ENCODE data around the gene TMEM201.

Gene TMEM201

GRCh38 chr1:9626201-9626608, 37.5 kb downstream of the TMEM201 start:
- no peak for DNase-seq

- DNase-seq: no peak
Observed at GRCh38 chr1:9628541-9629444, 40.1 kb downstream of the TMEM201 start.

GRCh38 chr1:9629445-9630201, 40.9 kb downstream of the TMEM201 start:
- no peak for DNase-seq

- no peak for DNase-seq
Observed at GRCh38 chr1:9630331-9631111, 41.8 kb downstream of the TMEM201 start.

GRCh38 chr1:9631613-9632012, 42.9 kb downstream of the TMEM201 start:
- DNase-seq: no peak

GRCh38 chr1:9633493-9633892, 44.8 kb downstream of the TMEM201 start:
- DNase-seq: no peak

- no peak for DNase-seq
Observed at GRCh38 chr1:9634582-9634981, 45.9 kb downstream of the TMEM201 start.

- DNase-seq: no peak
Observed at GRCh38 chr1:9639227-9639626, 50.5 kb downstream of the TMEM201 start.

GRCh38 chr1:9643351-9644256, 54.9 kb downstream of the TMEM201 start:
- no peak for DNase-seq

GRCh38 chr1:9646037-9646436, 57.3 kb downstream of the TMEM201 start:
- DNase-seq: no peak

GRCh38 chr1:9648171-9648570, 59.5 kb downstream of the TMEM201 start:
- no peak for DNase-seq

- DNase-seq: no peak
Observed at GRCh38 chr1:9649769-9650168, 61.1 kb downstream of the TMEM201 start.

GRCh38 chr1:9651220-9651564, 62.5 kb downstream of the TMEM201 start:
- DNase-seq: no peak

- DNase-seq: peak; percentile 78
Observed at GRCh38 chr1:9651565-9652378, 63.1 kb downstream of the TMEM201 start, which contains the start of gene PIK3CD. TSS of gene PIK3CD (plus strand) at chr1:9651731. CDS start at chr1:9710456, 58,725 bp downstream.

GRCh38 chr1:9652379-9653209, 63.9 kb downstream of the TMEM201 start:
- no peak for DNase-seq

GRCh38 chr1:9653210-9653490, 64.4 kb downstream of the TMEM201 start:
- DNase-seq: no peak

GRCh38 chr1:9653491-9654050, 64.9 kb downstream of the TMEM201 start:
- no peak for DNase-seq

GRCh38 chr1:9654051-9654833, 65.5 kb downstream of the TMEM201 start:
- DNase-seq: no peak

All from eye (tissue), 1 donor.